GM18868 (cell line): ENCODE measurements around the gene CHST13.
"Not testable (repeated sequence)": the region's sequence is repeated elsewhere in the genome, so short reads cannot be mapped to it uniquely, and the experiment has no call there.

ENCODE experiments used
- ATAC-seq: cut with Tn5 transposase; IDR thresholded peaks from one replicate; pipeline ENCODE4 v1.9.1; 2021; ENCODE audit warnings: mild to moderate bottlenecking, moderate library complexity; ENCODE audit not compliant: unreplicated experiment

Gene CHST13

DNA sequence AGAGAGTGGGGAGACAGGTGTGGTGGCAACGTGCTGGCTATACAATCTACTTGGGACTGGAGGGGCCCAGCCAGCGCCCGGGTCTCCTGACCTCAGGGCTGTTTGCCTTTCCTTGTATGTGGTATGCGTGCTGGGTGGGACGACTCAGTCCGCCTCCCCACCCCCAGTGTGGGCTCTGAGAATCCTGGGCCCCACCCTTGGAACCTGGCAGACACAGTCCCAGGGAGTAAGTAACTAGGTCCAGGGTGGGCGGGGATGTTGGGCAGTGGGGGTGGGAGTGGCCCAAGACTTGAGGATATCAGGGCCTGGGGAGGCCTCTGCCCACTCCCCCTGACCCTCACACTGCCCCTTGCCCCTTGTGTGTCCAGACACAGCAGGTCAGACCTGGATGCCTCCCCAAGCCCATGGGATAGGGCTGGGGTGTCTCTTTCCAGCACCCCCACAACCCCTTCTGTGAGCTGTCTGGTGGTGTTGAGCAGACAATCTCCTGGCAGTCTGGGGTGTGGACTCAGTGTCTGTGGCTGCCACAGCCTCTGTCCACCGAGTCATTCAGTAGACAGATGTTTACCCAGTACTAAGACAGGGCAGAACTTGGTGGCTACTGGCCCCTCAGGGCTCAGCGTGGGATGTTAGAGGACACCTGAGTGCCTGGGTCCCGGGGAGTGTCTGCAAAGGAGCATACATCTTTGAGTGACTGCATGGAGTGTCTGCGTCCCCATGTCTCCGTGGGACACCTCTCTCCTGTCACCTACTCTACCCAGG is 1.3 kb downstream of the CHST13 start:
- no peak for ATAC-seq

DNA sequence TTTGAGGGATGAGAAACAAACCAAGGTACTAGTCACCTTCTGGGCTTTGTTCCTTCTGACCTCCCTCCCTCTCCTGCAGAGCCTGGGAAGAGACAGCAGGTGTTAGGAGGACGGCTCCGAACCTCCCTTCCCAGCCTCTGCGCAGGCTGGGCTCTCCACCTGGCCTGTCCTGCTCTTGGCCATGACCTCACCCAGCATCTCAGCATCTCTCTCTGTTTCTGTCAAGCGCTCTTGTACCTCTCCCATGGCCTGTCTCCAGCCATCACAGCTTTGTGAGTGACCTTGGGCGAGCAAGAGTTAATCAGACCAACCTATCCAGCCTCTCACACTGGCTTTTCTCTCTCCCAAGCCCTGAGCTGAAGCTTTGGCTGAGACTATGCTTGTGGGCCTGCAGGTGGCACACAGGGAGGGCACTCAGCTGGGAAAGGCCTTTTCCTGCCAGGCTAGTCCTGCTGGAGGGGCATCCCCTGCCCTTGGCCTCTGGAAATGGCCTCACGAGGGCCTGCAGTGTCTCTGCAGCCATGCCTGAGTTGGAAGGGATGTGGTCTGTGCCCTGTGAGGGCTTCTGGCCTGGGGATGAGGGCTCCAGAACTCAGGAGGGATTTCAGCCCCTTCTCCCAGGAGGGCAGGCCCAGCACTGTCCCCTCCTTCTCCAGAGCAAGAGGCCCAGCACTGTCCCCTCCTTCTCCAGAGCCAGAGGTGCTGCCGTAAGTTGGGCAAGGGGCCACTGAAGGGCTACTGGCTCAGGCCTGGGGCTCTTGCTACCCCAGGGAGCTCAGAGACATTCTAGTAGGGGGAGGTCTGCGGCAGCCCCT is 2.1 kb downstream of the CHST13 start:
- ATAC-seq, result no peak

DNA sequence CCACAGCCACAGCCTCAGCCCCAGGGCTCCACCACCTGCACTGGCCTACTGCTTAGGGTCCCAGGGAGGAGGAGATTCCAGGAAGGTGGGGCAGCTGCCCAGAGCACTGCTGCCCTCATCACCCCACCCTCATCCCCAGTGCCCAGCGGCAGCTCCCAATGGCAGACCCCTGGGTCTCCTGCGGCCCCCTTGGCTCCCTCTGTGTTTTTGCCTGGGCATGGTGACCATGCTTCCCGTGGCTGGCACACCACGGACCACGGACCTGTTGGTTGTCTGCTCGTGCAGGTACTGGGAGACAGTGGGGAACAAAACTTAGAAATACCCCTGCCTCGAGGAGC is 2.7 kb downstream of the CHST13 start:
- ATAC-seq, result no peak

DNA sequence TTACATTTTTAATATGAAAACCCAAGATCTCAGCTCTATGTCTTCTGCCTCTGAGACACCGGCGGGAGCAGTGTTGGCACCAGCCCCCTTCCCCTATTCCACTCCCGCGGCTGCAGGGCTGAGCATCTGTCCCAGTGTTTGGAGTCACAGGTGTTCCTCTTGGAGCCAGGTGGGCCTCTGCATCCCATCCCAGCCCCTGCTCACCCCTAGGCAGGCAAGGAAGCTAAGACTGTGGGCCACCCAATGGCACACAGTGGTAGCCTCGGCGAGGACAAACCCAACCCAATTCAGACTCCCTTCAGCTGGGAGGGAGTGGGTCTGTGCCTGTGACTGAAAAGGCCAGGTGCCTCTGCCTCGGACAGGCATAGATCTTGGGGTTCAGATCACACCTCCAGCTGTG is 3.1 kb downstream of the CHST13 start:
- ATAC-seq, result no peak

DNA sequence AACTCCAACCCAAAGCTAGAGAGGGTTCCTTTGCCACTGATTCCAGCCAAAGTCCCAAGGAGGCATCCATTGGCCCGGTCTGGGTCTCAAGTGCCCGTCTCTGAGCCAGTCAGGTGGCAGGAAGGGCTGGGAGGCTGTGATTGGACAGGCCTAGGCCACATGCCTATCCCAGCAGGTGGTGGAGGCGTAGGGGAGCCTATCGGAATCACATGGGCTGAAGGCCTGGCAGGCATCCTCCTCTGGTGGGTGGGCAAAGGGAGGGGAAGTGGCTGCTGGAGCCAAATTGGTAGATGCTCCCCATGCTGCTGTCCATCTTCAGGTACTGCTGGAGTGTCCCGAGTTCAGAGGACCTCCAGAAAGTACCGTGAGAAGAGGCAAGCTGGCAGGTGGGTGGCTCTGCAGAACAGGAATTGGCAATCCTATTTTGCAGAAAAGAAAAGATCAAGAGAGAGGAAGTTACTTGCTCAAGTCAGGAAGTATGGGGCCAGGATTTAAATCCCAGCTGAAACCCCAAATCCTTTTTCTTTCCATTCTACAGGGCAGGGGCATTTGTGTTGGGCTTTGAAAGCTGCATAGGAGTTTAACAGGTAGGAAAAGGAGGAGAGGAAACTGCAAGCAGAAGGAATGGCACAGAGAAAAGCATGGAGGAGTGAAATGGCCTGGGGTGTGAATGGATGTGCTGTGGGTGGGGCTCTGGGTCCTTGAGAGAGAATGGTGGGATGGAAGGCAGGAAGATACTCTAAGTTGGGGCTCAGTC is 3.7 kb downstream of the CHST13 start:
- no peak for ATAC-seq

DNA sequence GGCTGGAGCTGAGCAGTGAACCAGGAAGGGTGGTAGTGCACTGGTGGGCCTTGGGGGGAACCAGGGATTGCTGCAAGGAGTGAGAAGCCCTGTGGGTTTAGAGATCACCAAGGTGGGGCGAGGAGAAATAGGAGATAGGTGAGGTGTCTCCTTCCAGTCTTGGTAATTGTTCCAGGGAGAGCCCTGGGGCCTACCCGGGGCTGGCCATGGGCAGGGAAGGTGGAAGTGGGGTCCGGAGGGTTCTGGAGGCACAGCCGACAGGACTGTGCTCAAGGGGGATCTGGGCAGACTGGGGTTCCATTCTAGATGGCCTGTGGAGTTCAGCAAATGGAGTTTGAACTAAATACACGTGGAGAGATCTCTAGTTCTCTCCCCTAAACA is 4.5 kb downstream of the CHST13 start:
- ATAC-seq, result no peak

DNA sequence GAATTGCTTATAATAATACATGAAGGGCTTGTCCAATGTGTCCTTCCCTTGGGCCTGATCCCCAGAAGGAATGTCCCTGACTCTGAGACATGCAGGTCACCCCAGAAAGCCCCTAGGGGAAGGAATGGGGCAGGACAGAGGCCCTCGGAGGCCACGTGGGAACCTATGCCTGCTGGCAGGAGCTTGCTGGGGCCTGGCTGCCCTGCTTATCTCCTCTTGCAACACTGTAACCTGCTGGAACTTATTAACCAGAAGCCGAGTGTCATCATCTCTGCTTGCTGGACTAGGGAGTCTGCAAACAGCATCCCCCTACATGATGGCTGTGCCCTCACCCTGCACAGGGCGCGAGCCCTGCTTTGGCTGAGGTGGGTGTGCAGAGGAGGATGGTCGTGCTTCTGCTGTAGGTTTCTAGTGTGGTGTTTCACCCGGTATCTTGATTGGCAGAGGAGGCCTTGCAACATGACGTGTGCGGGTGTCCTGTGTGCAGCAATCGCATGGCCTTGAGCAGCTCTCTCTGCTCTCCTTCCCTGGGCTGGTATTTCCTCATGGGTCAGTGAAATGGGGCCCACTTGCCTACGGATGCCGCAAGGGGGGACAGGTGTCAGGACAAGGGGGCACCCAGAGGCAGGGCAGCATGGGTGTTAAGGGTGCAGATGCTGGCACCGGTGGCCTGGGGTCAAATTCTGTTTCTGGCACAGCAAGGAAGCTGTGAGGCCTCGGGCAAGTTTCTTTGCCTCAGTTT is 5.0 kb downstream of the CHST13 start:
- no peak for ATAC-seq

DNA sequence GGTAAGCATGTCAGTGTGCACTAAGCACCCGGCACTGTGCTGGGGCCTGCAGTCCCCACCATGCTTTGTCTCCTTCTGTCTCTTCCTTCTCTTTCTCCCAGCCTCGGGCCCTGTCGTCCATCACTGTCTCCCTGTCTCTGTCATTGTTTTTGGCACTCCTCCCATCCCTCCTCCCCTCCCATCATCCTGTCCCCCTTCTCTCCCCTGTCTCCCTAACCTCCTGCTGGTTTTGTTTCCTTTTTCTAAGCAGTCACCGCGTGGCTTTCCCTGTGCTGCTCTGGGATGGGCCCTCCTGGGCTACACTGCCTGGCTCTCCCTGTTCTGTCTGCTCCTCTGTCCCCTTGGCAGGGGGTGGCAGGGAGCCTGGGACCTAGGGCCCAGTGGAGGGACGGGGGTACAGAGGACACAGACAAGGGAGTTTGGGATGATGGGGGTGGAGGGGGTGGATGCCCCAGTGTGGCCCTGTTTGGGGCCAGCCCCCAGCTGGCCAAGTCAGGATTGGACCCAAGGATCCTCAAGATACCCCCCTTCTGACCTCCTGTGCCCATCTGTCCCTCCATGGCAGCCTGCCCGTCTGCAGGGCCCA is 5.7 kb downstream of the CHST13 start:
- no peak for ATAC-seq

DNA sequence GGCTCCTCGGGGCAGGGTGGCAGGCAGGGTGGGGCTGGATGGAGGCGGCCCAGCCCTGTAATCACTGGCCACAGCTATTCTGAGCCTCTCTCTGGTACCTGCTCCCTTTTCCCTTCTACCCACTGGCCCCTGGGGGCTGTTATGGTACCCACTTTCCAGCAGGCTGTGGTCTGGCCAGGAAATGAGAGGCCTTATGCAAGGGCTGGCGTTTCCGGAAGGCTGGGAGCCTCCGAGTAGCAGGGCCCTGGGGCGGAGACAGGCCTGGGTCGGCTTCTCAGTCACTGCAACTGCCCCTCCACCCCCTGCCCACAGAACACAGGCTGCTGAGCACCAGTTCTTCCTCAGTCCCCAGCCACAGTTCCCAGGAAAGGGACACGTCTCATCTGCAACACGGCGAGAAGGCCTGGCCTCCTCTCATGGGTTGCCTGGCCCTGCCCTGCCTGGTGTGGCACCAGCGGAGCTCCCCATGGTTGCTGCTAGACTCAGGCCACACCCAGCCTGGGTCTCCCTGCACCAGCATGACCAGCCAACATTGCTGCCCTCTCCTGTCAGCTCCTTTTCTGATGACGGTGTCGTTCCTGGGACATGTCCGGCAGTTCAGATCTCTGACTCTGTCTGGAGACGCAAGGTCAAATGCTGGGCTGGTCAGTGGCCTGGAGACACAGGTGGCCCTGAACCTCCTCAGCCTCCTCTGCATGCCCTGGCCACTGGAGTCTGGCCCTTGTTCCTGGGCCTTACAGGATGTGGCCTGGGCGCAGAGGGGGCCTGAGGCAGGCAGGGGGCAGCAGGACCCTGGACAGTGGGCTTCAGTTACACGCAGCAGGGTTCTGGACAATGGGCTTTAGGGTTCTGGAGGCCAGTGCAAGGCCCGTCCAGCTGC is 6.5 kb downstream of the CHST13 start:
- no peak for ATAC-seq

DNA sequence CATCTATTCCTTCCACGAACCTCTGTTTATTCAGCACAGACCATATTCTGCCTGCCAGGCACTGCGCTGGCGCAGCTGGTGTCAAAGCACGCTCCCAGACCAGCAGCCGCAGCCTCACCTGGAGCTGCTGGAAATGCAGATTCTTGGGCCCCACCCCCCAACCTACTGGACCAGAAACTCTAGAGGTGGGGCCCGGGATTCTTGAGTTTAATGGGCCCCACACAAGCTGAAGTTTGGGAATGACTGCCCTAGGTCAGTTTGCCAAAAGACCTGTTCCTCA is 7.0 kb downstream of the CHST13 start:
- no peak for ATAC-seq

DNA sequence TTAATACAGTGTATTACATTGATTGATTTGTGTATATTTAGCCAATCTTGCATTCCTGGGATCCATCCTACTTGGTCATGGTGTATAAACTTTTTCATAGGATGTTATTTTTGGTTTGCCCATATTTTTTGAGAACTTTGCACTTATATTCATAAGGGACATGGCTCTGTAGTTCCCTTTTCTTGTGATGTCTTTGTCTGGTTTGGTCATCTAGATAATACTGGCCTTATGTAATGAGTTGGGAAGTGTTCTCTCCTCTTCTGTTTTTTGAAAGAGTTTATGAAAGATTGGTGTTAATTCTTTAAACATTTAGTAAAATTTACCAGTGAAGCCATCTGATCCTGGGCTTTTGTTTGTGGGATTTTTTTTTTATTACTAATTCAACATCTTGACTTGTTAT is 9.6 kb downstream of the CHST13 start:
- ATAC-seq, result no peak

DNA sequence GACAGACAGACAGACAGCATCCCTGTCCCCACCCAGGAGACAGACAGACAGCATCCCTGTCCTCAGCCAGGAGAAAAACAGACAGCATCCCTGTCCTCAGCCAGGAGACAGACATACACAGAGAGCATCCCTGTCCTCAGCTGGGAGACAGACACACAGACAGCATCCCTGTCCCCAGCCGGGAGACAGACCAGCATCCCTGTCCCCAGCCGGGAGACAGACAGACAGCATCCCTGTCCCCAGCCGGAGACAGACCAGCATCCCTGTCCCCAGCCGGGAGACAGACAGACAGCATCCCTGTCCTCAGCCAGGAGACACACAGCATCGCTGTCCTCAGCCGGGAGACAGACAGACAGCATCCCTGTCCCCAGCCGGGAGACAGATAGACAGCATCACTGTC is 10.8 kb downstream of the CHST13 start:
- not testable (repeated sequence) for ATAC-seq

DNA sequence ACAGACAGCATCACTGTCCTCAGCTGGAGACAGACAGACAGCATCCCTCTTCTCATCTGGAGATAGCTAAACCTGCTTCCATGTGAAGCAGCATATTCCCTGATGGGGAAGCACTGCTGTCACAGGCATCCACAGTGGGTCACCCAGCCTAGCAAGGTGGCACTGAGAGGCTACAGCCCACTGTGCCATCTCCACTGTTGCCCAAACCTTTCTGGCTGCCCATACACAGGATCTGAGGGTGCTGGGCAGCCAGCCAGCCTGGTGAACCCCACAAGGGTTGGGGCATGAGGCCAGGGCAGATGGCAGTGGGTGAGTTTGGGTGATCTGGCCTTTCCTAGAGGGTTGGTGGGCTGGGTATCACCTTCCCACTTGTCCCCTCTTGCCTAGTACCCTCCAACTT is 11.7 kb downstream of the CHST13 start:
- ATAC-seq, result no peak

DNA sequence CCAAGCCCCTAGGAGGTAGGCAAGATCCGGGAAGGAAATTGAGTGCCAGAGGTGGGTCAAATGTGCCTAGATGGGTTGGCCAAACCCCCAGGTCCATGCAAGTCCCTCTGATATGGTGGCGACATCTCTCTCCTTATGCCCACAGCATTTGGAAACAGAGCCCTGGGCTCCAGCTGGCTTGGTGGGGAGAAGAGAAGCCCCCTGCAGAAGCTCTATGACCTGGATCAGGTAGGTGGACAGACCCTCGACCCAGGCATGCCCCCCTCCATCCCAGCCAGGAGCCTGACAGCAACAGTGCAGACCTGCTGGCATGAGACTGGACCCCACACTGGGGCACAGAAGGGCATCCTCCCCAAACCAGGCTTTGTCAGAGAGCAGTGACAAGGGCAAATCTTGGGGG is 12.2 kb downstream of the CHST13 start:
- ATAC-seq, result no peak

DNA sequence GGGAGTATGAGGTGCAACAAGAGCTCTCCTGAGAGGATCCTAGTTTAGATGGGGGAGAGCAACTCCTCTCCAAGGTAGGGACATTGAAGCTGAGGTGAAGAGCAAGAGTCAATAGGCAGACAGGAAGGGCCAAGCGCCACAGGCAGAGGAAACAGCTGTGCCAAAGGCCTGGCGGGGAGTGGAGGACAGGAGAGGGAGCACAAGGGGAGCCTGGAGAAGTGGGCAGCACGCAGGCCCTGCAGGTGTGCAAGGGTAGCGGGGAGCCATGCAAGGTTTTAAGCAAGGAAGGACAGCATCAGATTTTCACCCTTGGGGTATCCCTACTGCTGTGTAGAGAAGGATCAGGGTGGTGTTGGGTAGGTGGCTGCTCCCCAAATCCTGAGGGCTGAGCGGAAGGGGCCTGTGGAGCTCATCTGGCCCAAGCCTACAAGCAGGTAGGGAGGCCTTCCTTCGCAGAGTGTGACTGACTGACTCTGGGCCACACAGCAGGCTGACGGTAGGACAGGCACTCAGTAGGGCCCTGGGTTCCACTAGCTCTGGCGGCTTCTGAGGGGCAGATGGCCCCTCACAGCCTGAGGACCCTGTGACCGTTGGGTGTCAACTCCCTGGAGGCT is 13.3 kb downstream of the CHST13 start:
- no peak for ATAC-seq

DNA sequence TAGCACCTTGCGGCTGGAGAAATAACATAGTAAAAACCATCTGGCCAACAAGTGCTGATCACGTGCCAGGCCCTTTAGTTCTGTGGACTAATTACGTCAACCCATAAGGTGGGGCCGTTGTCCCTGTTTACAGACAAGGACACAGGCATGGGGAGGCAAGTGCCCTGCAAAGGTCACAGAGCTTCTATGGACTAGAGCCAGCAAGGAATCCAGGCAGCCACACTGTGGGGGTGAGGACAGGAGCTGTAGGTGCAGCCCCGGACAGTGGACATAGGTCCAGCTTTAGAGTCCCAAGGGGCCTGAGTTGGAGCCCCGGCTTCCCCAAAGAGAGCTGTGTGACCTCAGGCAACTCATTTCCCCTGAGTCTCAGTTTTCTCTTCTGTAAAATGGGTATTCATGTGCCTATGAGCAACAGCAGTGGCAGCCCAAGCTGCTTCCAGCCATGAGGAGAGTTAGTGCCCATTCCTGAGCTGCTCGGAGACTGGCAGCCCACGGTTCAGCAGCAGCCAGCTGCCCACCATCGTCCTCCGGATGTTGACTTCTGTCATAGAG is 13.9 kb downstream of the CHST13 start:
- no peak for ATAC-seq

DNA sequence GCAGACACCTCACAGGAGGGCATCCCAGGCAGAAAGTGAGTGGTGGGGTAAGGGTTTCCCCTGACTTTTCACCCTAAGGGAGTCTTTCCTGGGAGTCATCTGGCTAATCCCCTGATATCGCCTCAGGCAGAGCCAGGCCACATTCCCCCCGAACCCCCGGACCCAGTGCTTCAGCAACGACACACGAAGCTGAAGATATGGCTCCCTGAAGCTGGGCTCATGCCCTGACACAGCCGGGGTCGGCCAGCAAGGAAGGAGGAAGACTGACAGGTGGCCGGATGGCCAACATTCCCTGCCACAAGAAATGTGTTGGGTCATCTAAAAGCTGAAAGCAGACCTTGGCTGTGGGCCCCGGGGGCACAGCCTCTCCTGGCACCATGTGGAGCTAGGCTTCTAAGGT is 14.4 kb downstream of the CHST13 start:
- no peak for ATAC-seq

DNA sequence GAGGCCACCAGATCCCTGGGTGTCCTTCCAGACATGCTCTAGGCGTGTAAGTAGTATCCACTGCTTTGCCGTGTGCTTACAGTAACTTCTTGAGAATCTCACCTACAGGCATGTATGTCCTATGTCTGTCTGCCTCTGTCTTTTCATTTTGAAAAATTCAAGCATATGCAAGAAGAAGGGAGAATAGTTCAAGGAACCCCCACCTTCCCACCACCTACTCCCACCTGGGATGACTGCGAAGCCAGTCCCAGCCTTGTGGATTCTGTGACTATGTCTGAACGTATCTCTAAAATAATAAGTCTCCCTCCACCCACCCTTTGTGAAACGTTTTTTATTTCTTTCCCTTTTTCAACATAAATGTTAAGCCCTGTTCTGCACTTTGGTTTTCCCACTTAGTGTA is 15.0 kb downstream of the CHST13 start:
- ATAC-seq, result no peak

DNA sequence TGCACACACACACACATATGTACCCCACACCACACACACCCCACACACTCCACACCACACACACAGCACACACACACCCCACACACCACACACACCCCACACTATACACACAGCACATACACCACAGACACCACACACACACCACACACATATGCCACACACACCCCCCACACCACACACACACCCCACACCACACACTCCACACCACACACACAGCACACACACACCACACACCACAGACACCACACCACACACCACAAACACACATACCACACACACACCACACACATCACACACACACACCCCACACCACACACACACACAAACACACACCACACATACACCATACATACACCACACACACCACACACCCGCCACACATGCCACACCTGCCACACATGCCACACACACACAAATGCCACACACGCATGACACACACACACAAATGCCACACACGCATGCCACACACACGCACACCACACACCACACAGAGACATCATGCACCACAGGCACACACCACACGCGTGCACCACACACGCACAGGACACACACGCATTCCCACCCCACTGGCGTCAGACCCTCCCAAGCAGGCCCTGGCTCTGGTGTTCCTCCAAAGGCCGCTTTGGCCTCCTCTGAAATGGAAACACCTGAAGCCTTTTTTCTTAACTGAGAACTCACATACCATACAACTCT is 15.7 kb downstream of the CHST13 start:
- ATAC-seq, result no peak
